B cell (primary cell): ENCODE results near the gene SPON2. TPM values are rescaled to one million over a fixed set of nuclear protein-coding genes. Genes with fewer than 3 reads are reported as not detected.

Source experiments
- ATAC-seq: fragments of 200-7000 bp; cut with Tn5 transposase; one replicate; pipeline ENCODE4 v1.10.0; 2021; ENCODE audit warnings: low read depth, mild to moderate bottlenecking, moderate number of reproducible peaks, moderate library complexity
- CTCF ChIA-PET: fragments of 350-600 bp; sonication (Branson Sonifier 250); formaldehyde crosslinking; loops from one replicate; lab custom pipeline; 2021; ENCODE audit warnings: antibody characterized with exemption, inconsistent platforms; lab: Charles Lee
- POLR2A ChIA-PET: fragments of 350-600 bp; sonication (Branson Sonifier 250); formaldehyde crosslinking; loops from one replicate; lab custom pipeline; 2021; ENCODE audit warnings: antibody characterized with exemption; lab: Charles Lee
- DNase-seq: peaks from one replicate; pipeline ENCODE4 v3.0.0; 2013
- H2AFZ ChIP-seq: 2 replicates; pipeline ENCODE4 v1.6.1; 2012; ENCODE audit warnings: mild to moderate bottlenecking, low read depth, low read length; ENCODE audit not compliant: insufficient read depth, poor library complexity, severe bottlenecking
- H3K27ac ChIP-seq, 2 donors: 1 replicate in 1 of 2; 2 replicates in 1 of 2; pipeline ENCODE4 v1.5.1; 2012 to 2013; ENCODE audit warnings: low read length in 2 of 2, mild to moderate bottlenecking in 2 of 2, moderate library complexity in 1 of 2
- H3K27me3 ChIP-seq, 4 experiments: fragments of 200-600 bp in 1 of 4; sonication (generic) in 1 of 4; replicated peaks in 1 of 4; 1 replicate in 2 of 4; 2 replicates in 2 of 4; pipeline versions ENCODE4 v1.6.1 to v1.7.0; 2013 to 2016; ENCODE audit warnings: low read length in 3 of 4, mild to moderate bottlenecking in 2 of 4, mixed read lengths in 1 of 4, moderate library complexity in 1 of 4; ENCODE audit not compliant: insufficient read depth in 4 of 4, control insufficient read depth in 3 of 4; ENCODE audit errors: control extremely low read depth in 1 of 4
- H3K36me3 ChIP-seq, 2 experiments: replicated peaks in 1 of 2; 1 replicate in 1 of 2; 2 replicates in 1 of 2; pipeline versions ENCODE4 v1.6.1 to v1.7.1; 2013; ENCODE audit warnings: low read length in 1 of 2; ENCODE audit not compliant: insufficient read depth in 2 of 2, control insufficient read depth in 1 of 2; ENCODE audit errors: control extremely low read depth in 1 of 2, extremely low read depth in 1 of 2
- H3K4me1 ChIP-seq, 2 donors: fragments of 200-600 bp in 1 of 2; sonication (generic) in 1 of 2; 1 replicate in 1 of 2; 2 replicates in 1 of 2; pipeline versions ENCODE4 v1.5.1 to v1.6.1; 2013 to 2017; ENCODE audit warnings: low read length in 2 of 2; ENCODE audit not compliant: control insufficient read depth in 2 of 2, insufficient read depth in 2 of 2
- H3K4me2 ChIP-seq: replicated peaks from 2 replicates; pipeline ENCODE3; 2012; ENCODE audit warnings: mild to moderate bottlenecking, low read depth, low read length; ENCODE audit not compliant: poor library complexity, severe bottlenecking
- H3K4me3 ChIP-seq, 5 experiments: fragments of 200-600 bp in 1 of 5; sonication (generic) in 1 of 5; 1 replicate in 3 of 5; 2 replicates in 2 of 5; pipeline versions ENCODE4 v1.5.1 to v1.7.0; 2011 to 2016; ENCODE audit warnings: low read length in 4 of 5, mild to moderate bottlenecking in 4 of 5, low read depth in 2 of 5, control low read depth in 1 of 5, moderate library complexity in 1 of 5; ENCODE audit not compliant: insufficient read depth in 1 of 5; ENCODE audit errors: control extremely low read depth in 1 of 5, extremely low read depth in 1 of 5
- H3K79me2 ChIP-seq: fragments of 200-600 bp; sonication (generic); one replicate; pipeline ENCODE4 v1.6.0; 2016; ENCODE audit warnings: low read length; ENCODE audit not compliant: control insufficient read depth, insufficient read depth
- H3K9ac ChIP-seq: fragments of 200-600 bp; sonication (generic); 2 replicates; pipeline ENCODE4 v1.6.1; 2017; ENCODE audit warnings: mild to moderate bottlenecking, low read length, moderate library complexity
- H3K9me3 ChIP-seq, 3 donors: one replicate each; pipeline versions ENCODE4 v1.6.1 to v1.7.1; 2013; ENCODE audit warnings: low read length in 2 of 3; ENCODE audit not compliant: control insufficient read depth in 2 of 3, insufficient read depth in 1 of 3; ENCODE audit errors: control extremely low read depth in 1 of 3
- H4K20me1 ChIP-seq: 2 replicates; pipeline ENCODE4 v1.6.0; 2012; ENCODE audit warnings: mild to moderate bottlenecking, low read length; ENCODE audit not compliant: insufficient read depth, control insufficient read depth, poor library complexity, severe bottlenecking
- H3K27ac Mint-ChIP-seq: one replicate; pipeline ENCODE4 v1.8.0; 2021; ENCODE audit warnings: mixed read lengths
- H3K27me3 Mint-ChIP-seq: one replicate; pipeline ENCODE4 v1.8.0; 2021; ENCODE audit warnings: mixed read lengths
- H3K4me1 Mint-ChIP-seq: one replicate; pipeline ENCODE4 v1.8.0; 2021; ENCODE audit warnings: mixed read lengths
- H3K4me3 Mint-ChIP-seq: one replicate; pipeline ENCODE4 v1.8.0; 2021; ENCODE audit warnings: mixed read lengths
- H3K9me3 Mint-ChIP-seq: one replicate; pipeline ENCODE4 v1.8.0; 2022; ENCODE audit warnings: mixed read lengths; ENCODE audit not compliant: insufficient read depth
- EZH2 ChIP-seq: IDR thresholded peaks from 2 replicates; pipeline ENCODE4 v1.6.1; 2012; ENCODE audit warnings: borderline replicate concordance, low read depth, mild to moderate bottlenecking, moderate library complexity, low read length; ENCODE audit not compliant: insufficient read depth, poor library complexity, severe bottlenecking
- WGBS: methylation state at CpG from one replicate; pipeline ENCODE4 v1.1.5; 2013; ENCODE audit warnings: missing lambda C conversion rate; ENCODE audit not compliant: insufficient coverage; 5-methylcytosine and 5-hydroxymethylcytosine counted together
- intact Hi-C: fragments of 100-400 bp; cut with micrococcal nuclease; formaldehyde crosslinking; loops from one replicate; pipeline ENCODE4 v1.10.0; 2022
- polyA plus RNA-seq: library from polyadenylated mRNA; depleted of rRNA; stranded (reverse); fragments of >200 nt; gene quantifications from 2 replicates; pipeline ENCODE4 v1.2.3, GENCODE V29; 2012
- total RNA-seq, 2 donors: library from RNA; stranded (reverse); fragments of 120-200 nt in 1 of 2; gene quantifications; 1 replicate in 1 of 2; 2 replicates in 1 of 2; pipeline versions ENCODE4 v1.2.3 to v1.2.4, GENCODE V29; 2013 to 2022
- TF ChIP-seq, protein P1 (sequence below): fragments of 200-600 bp; IDR thresholded peaks from one replicate; pipeline ENCODE4 v1.8.0; 2022; ENCODE audit warnings: antibody characterized with exemption, mild to moderate bottlenecking

The SPON2 gene
- total and polyA plus RNA-seq, 2 donors (not counting 1 experiment from before 2014, with no cell fraction given), result 3.8 to 5.1 TPM

DNA sequence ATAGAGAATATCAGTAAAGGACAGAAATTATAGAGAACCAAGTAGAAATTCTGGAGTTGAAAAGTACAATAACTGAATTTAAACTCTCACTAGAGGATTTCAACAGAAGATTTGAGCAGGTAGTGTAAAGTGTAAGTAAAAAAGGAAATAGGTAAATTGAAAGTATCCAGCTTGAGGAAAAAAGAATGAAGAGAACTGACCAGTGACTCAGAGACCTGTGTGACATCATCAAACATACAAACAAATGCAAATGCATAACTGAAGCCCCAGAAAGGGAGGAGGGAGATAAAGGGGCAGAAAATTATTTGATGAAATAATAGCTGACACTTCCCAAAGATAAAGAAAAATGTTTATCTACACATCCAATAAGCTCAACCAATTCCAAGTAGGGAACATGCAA, 8.3 kb upstream of the SPON2 start:
- Mint-ChIP-seq H3K27me3 (no peaks in the 10 kb centered on the region), H3K4me1 (peaks cover 23% of the 10 kb centered on the region), H3K27ac (no peak overlapping the region), H3K9me3 (no peaks in the 10 kb centered on the region), H3K4me3 (no peak overlapping the region)
- ChIA-PET CTCF (interaction anchor here (0.6 to 0.7 kb wide), 2 partner anchors 15 to 49 kb away, joined by 3 read pairs; no protein-coding TSS in a partner anchor), POLR2A (no interaction called here)
- Histone ChIP-seq H4K20me1 (no peaks in the 10 kb centered on the region), H3K9me3 (peaks cover 0 to 16% (median 6%) of the 10 kb centered on the region in 3 donors), H3K4me2 (no peak overlapping the region), H3K27me3 (no peaks in the 10 kb centered on the region), H3K4me1 (peaks cover 16 to 20% of the 10 kb centered on the region in 2 donors), H3K79me2 (no peaks in the 10 kb centered on the region), H3K4me3 (no peak overlapping the region), H2AFZ (no peak overlapping the region), H3K27ac (no peak overlapping the region), H3K9ac (no peak overlapping the region), H3K36me3 (no peaks in the 10 kb centered on the region)
- TF ChIP-seq, protein P1, sequence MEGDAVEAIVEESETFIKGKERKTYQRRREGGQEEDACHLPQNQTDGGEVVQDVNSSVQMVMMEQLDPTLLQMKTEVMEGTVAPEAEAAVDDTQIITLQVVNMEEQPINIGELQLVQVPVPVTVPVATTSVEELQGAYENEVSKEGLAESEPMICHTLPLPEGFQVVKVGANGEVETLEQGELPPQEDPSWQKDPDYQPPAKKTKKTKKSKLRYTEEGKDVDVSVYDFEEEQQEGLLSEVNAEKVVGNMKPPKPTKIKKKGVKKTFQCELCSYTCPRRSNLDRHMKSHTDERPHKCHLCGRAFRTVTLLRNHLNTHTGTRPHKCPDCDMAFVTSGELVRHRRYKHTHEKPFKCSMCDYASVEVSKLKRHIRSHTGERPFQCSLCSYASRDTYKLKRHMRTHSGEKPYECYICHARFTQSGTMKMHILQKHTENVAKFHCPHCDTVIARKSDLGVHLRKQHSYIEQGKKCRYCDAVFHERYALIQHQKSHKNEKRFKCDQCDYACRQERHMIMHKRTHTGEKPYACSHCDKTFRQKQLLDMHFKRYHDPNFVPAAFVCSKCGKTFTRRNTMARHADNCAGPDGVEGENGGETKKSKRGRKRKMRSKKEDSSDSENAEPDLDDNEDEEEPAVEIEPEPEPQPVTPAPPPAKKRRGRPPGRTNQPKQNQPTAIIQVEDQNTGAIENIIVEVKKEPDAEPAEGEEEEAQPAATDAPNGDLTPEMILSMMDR, result no peak
- no peak for TF ChIP-seq EZH2
- ATAC-seq (no peak), DNase-seq (no peak)
- intact Hi-C loops, result no loop called here

DNA sequence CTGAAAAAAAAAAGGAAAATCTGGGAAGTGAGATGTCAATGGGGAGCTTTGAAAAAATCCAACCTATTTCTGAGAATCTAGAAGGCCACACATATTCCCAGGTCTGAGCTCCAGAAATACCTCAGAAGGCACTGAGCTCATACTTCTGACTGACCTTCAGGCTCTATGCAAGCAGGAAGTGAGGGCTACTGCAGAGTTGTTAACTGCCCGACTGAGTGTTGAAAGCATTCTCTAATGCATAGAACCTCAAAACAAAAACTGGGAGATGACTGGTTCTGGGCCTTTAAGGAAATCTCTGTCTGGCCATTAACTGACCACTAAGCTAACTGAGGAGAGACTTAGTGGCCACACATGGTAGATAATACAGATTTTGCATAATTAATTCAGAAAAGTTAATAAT, 7.6 kb upstream of the SPON2 start:
- peaks cover 0 to 16% (median 6%) of the 10 kb centered on the region in 3 donors for H3K9me3 ChIP-seq
- H3K9me3 Mint-ChIP-seq, result no peaks in the 10 kb centered on the region
- no peak overlapping the region for H3K4me2 ChIP-seq
- no peak overlapping the region for H3K4me3 ChIP-seq
- H3K27me3 ChIP-seq, result no peaks in the 10 kb centered on the region
- H3K27ac ChIP-seq, result no peak overlapping the region
- no peak overlapping the region for H3K27ac Mint-ChIP-seq
- DNase-seq (no peak), ATAC-seq (no peak)
- no peak overlapping the region for H3K4me3 Mint-ChIP-seq
- H3K4me1 ChIP-seq, result peaks cover 12 to 17% of the 10 kb centered on the region in 2 donors
- H3K4me1 Mint-ChIP-seq, result peaks cover 22% of the 10 kb centered on the region
- intact Hi-C loops, result no loop called here
- H3K27me3 Mint-ChIP-seq, result no peaks in the 10 kb centered on the region
- no CpG with 5 or more reads among the region's 1 CpG for WGBS
- no peaks in the 10 kb centered on the region for H3K79me2 ChIP-seq
- no peak overlapping the region for H3K9ac ChIP-seq
- no peak overlapping the region for H2AFZ ChIP-seq
- ChIA-PET CTCF (interaction anchor here (0.7 to 1.2 kb wide), 3 partner anchors 9 to 167 kb away, joined by 3 read pairs; partner anchors contain the start of gene UVSSA), POLR2A (no interaction called here)
- TF ChIP-seq EZH2, result no peak
- TF ChIP-seq, protein P1, result no peak
- no peaks in the 10 kb centered on the region for H4K20me1 ChIP-seq
- H3K36me3 ChIP-seq, result no peaks in the 10 kb centered on the region
